GM21390 (cell line): ENCODE results near the gene GPR162.

Experiments used
- ATAC-seq: cut with Tn5 transposase; IDR thresholded peaks from one replicate; pipeline ENCODE4 v1.9.1; 2021; ENCODE audit not compliant: unreplicated experiment

Gene GPR162

DNA sequence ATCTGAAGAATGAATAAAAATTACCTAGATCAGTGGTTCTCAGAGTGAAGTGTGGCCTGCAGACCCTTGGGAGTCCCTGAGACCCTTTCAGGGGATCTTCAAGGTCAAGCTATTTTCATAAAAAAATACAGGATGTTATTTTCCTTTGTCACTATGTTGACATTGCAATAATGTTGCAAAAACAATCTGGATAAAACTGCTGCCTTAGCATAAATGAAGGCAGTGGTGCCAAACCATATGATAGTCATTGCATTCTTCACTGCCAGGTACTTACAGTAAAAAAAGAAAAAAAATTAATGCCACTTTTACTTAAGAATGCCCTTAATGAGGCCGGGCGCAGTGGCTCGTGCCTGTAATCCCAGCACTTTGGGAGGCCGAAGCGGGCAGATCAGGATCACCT, 34.3 kb upstream of the GPR162 start:
- ATAC-seq = no peak

DNA sequence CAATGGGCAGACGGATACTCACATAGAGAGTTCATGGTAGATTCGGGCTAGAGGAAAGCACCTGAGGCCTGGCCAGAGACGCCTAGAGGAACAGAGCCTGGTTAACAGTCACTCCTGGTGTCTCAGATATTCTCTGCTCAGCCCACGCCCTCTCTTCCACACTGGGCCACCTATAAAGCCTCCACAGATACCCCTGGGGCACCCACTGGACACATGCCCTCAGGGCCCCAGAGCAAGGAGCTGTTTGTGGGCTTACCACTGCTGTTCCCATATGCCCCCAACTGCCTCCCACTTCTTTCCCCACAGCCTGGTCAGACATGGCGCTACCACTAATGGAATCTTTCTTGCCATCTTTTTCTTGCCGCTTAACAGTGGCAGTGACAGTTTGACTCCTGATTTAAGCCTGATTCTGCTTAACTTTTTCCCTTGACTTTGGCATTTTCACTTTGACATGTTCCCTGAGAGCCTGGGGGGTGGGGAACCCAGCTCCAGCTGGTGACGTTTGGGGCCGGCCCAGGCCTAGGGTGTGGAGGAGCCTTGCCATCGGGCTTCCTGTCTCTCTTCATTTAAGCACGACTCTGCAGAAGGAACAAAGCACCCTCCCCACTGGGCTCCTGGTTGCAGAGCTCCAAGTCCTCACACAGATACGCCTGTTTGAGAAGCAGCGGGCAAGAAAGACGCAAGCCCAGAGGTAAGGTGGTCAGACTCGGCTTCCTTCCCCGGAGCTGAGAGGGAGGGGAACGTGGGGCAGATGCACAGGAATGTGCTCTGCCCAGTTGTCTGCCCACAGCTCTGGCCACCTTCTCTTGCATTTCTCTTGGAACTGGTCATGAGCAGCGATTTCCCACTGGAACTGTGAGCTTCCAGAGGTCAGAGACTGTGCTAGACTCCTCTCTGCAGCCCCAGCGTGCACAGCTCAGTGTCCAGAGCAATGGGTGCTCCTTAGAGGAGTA, 32.4 kb upstream of the GPR162 start, which contains the start of gene CD4:
CD4 (plus strand) TSS at position 557 of the 953 bp plus-strand sequence. CDS start 10,611 bp downstream, outside the sequence.
- no peak for ATAC-seq

GRCh38 chr12:6790496-6791150, 31.0 kb upstream of the GPR162 start:
- no peak for ATAC-seq

GRCh38 chr12:6791931-6792520, 29.6 kb upstream of the GPR162 start:
- ATAC-seq = no peak

DNA sequence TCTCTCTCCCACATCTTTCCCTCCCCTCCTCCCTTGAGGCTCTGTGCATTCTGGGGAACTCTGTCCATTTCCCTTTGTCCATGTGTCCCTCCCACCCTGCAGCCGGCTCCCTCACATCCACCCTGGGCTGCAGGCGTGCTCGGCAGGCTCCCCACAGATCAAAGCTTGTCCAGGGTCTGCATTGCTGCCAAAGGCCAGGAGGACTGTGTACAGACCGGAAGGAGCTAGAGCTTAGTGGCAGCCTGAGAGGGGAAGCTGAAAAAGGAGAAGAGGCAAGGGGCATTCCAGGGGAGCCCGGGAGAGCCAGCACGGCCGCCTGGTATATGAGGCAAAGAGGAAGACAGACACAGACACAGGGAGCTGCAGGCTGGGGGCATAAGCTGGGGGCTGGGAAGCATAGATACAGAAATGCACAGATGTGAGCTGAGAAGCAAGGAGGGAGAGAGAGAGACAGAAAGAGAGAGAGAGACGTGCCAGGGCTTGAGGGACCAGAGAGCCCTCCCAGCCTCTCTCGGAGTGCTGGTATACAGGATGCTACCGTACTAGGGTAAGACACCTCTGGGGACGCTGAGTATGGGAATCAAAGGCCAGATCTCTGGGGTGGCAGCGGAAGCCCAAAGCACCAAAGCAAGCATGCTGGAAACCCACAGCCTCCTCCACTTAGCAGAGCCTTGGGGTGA, 29.0 kb upstream of the GPR162 start:
- ATAC-seq = no peak

- ATAC-seq = no peak
Observed at GRCh38 chr12:6795088-6795487, 26.5 kb upstream of the GPR162 start.

DNA sequence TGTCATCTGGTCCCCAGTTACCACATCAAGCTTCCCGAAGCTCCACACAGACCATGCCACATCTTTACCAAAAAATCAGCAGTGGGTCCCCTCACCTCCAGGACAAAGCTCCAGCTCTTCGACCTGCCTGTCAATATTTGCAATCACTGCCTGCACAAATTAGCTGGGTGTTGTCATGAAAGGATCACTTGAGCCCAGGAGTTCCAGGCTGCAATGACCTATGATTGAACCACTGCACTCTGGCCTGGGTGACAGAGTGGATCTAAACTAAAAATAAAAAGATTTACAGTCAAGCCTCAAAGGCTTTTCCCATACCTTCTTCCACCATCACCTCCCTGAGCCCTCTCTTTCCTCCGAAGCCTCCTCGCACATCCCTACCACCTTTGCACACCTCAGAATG, 25.0 kb upstream of the GPR162 start:
- ATAC-seq = no peak

GRCh38 chr12:6799147-6799546, 22.5 kb upstream of the GPR162 start:
- no peak for ATAC-seq

DNA sequence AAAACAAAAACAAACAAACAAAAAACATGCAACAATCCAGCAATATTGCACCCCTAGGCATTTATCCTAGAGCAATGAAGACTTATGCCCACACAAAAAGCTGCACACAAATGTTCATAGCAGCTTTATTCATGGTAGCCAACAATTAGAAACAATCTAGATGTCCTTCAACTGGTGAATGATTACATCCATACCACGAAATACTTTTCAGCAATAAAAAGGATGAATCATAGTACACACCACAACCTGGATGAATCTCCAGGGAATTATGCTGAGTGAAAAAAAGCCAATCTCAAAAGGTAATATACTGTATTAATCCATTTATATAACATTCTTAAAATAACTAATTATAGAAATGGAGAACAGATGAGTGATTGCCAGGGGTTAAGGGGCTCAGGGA, 14.5 kb upstream of the GPR162 start:
- ATAC-seq = no peak

GRCh38 chr12:6809056-6809455, 12.6 kb upstream of the GPR162 start:
- no peak for ATAC-seq

DNA sequence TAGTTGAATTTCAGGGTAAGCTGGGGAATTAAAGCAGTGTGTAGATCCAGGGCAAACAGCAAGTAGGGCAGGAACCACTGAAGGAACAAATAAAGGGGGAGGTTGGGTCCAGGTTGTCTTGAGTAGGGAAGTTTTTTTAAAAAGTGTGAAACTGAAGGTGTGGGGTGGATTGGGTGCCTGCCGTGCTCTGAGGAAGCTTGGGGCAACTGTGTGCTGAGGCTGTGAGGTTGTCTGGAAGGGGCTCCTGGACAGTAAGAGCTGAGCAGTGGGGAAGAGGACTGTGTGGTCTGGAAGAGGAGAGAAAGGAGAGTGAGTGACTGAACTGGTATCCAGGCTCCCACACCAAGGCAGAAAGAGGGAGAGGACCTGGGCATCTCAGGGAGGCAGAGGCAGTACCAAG, 10.9 kb upstream of the GPR162 start:
- no peak for ATAC-seq

DNA sequence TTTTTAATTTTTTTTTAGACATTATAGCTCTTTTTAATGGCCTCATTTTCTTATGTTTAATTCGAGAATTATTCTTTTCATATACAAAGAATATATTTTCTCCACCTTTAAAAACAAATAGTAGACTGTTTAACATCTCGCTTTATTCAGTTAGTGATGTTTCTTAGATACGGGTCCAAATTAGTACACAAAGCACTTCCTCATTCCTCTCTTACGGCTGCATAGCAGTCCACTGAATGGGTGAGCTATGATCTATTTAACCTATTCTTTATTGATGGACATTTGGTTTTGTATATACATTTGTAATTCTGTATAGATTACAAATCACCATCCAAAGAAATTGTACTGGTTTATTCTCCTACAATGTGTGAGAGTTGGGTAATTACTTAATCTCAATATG, 8.3 kb upstream of the GPR162 start:
- no peak for ATAC-seq

GRCh38 chr12:6816598-6816997, 5.0 kb upstream of the GPR162 start:
- no peak for ATAC-seq

DNA sequence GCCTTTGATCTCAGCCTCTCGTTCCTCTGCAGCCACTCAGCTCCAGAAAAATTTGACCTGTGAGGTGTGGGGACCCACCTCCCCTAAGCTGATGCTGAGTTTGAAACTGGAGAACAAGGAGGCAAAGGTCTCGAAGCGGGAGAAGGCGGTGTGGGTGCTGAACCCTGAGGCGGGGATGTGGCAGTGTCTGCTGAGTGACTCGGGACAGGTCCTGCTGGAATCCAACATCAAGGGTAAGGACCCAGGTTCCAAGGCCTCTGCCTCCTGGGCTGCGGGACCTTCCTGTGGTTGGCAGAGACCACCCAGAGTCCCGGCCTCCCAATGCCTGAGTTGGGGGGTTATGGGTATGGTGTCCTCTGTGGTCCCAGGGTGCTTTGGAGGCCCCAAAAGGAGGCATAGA, 4.5 kb upstream of the GPR162 start:
- ATAC-seq = no peak

DNA sequence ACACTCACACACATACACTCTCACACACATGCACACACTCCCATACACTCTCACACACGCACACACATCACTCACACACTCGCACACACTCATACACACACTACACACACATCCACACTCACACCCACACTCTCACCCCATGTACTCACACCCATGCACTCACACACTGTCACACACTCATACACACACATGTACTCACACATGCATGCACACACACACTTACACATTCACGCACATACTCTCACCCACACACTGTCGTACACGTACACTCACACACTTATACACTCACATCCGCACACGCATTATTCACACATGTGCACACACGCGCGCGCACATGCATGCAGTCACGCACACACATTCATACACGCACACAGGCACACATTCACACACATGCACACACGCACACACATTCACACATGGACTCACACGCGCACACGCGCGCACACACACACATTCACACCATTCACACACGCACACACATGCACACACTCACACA, 3.9 kb upstream of the GPR162 start:
- no peak for ATAC-seq

DNA sequence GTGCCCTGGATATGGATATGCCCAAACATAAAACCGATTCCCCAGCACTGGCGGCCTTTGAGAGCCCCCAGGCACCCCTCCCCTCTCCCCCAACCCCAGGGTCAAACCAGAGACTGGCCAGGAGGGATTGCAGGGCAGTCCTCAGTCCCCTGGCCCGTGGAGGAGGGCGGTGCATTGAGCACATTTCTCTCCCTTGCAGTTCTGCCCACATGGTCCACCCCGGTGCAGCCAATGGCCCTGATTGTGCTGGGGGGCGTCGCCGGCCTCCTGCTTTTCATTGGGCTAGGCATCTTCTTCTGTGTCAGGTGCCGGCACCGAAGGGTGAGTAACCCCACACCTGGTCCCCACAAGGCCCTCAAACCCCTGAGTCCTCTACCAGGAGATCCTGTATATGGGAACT, 3.4 kb upstream of the GPR162 start:
- ATAC-seq = no peak

GRCh38 chr12:6818645-6819044, 3.0 kb upstream of the GPR162 start:
- ATAC-seq = no peak

GRCh38 chr12:6819106-6820030, 2.3 kb upstream of the GPR162 start:
- ATAC-seq = no peak

DNA sequence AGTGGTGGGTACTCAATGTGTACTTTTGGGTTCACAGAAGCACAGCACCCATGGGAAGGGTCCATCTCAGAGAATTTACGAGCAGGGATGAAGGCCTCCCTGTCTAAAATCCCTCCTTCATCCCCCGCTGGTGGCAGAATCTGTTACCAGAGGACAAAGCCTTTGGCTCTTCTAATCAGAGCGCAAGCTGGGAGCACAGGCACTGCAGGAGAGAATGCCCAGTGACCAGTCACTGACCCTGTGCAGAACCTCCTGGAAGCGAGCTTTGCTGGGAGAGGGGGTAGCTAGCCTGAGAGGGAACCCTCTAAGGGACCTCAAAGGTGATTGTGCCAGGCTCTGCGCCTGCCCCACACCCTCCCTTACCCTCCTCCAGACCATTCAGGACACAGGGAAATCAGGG, 1.5 kb upstream of the GPR162 start:
- ATAC-seq = no peak
